GM18511 (cell line): Measurements from ENCODE around the gene SMC3.
"Not testable (repeated sequence)": the region's sequence is repeated elsewhere in the genome, so short reads cannot be mapped to it uniquely, and the experiment has no call there.

ENCODE experiments used
- ATAC-seq: cut with Tn5 transposase; IDR thresholded peaks from one replicate; pipeline ENCODE4 v1.9.1; 2021; ENCODE audit warnings: mild to moderate bottlenecking, moderate library complexity; ENCODE audit not compliant: unreplicated experiment

SMC3 gene

GRCh38 chr10:110620398-110620719, 52.9 kb downstream of the SMC3 start:
- no peak for ATAC-seq

DNA sequence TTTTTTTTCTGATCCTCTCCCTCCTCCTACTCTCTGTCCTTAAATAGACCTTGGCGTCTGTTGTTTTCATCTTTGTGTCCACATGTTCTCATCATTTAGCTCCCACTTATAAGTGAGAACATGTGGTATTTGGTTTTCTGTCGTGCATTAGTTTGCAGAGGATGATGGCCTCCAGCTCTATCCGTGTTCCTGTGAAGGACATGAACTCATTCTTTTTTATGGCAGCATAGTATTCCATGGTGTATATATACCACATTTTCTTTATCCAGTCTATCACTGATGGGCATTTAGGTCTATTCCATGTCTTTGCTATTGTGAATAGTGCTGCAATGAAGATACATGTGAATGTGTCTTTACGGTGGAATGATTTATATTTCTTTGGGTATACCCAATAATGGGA, 55.8 kb downstream of the SMC3 start:
- ATAC-seq: not testable (repeated sequence)

DNA sequence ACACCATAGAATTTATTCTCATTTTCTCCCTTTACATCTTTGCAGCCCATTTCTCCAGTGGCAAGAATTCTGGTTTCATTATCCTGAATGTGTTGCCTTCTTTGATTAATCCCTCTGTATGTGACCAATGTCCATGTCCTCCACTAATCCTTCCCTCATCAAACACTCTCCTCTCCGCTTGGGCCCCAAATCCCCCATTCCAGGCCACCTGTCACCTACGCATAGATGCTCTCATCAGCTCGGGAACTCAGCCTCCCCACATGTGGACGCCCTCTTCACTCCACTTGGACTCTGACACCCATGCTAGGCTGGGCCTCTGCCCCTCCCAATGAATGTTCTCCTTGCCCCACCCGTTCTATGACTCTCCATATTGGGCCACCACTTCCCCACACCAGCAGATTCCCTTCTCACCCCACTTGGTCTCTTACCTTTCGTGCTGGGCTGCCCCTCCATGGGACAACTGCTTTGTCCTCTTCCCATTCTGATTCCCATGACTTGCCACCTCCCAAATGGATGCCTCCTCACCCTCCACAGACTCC, 57.9 kb downstream of the SMC3 start:
- ATAC-seq: no peak

DNA sequence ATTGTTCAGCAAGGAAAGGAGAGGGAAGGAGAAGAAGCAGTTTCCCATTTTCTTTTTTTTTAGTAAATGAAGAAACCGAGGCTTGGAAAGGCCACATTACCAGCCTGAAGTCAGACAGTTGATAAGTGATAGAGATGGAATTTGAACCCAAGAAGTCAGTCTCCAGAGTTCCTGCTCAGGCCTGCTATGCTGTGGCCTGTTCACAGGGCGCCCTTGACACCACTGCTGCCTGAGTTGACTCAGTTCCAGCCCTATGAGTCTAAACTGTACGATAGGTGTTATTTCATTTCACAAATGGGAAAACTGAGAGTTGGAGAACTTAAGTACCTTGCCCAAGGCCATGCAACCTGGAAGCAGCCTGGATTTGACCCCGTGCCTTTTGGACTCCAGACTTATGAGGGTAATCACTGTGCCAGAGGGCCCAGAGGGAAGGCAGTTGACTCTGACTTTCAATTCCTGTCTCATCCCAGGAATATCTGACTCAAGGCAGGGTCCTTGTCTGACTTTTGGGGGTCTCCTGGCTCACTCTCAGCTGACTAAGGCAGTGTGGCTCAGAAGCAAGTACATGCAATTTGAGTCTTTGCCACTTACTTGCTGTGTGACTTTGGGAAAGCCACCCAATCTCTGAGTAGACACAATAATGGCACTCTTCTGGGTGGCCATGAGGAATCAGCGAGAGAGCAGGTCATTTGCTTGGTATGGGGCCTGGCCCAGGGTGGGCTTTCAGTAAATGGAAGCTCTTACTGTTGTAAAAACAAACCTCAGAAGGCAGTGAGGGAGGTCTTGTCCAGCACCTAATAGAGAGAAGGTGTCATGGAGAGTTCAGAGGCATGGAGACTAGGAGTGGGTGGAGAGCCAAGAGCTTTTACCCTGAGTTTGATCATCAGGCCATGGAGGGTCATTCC, 58.7 kb downstream of the SMC3 start:
- ATAC-seq: no peak

DNA sequence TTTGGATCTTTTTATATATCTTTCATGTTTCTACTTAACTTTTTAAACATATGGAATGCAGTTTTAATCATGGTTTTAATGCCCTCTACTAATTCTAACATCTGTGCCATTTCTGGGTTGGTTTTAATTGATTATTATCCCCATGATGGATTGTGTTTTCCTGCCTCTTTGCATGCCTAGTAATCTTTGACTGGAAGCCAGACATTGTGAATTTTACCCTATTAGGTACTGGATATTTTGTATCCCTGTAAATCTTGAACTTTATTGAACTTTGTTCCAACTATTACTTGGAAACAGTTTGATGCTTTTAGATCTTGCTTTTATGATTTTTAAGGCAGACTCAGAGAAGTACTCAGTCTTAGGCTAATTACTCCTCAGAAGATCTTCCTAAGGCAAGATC, 60.7 kb downstream of the SMC3 start:
- no peak for ATAC-seq

GRCh38 chr10:110629680-110630191, 62.2 kb downstream of the SMC3 start:
- no peak for ATAC-seq

- no peak for ATAC-seq
Observed at GRCh38 chr10:110631934-110632333, 64.4 kb downstream of the SMC3 start.

GRCh38 chr10:110632591-110633215, 65.2 kb downstream of the SMC3 start:
- no peak for ATAC-seq

- ATAC-seq: no peak
Observed at GRCh38 chr10:110634527-110635209, 67.2 kb downstream of the SMC3 start.

- ATAC-seq: no peak
Observed at GRCh38 chr10:110636572-110636931, 69.1 kb downstream of the SMC3 start.

DNA sequence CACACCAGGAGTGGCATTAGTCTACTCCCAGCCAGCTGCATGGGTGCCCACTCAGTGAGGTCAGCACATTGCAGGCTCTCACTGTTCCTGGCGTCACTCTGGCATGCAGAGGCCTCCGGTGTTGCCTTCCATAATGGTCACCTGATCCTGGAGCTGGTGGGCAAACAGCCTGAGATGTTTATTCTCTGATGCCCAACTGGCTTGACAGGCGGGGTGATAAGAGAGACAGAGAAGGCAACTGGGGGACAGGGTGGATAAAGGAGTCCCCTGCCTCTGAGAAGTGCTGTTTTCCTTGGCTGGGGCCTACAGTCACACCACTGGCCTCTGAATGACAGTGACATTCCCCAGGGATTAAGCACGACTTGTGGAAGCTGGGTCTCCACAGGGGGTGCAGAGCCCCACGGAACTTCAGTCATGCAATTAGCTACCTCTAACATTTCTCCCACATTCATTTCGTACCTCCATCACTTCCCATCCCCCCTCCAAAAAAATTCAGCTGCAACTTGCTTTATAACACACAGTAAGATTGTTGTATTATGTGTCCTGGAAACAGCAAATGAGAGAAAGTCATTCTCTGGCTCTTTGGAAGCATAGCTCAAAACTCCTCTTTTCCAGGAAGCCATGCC, 69.5 kb downstream of the SMC3 start:
- no peak for ATAC-seq

DNA sequence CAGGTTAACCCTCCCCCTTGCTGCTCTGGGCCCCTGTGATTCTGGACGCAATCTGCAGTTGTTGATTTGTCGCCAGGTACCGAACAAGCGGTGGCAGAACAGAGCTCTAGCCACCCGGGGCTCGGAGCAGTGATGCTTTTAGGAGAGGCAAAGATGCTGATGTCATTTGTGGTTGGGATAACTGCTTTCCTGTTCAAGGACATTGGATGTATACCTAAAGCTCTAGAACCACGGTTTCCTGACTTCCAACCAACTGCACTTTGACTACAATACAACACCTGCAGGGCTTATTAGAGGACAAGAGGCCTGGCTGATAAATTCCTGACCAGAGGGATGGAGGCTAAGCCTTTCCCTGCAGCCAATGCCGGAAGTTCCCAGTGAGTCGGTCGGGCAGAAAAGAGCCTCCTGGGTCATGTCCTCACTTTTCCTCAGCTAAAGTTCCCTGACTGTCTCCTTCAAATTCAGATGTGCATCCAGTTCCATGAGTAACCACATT, 70.1 kb downstream of the SMC3 start:
- no peak for ATAC-seq

GRCh38 chr10:110638319-110638718, 70.8 kb downstream of the SMC3 start:
- ATAC-seq: no peak

GRCh38 chr10:110639046-110639445, 71.6 kb downstream of the SMC3 start:
- not testable (repeated sequence) for ATAC-seq

- ATAC-seq: not testable (repeated sequence)
Observed at GRCh38 chr10:110639858-110640257, 72.4 kb downstream of the SMC3 start.

GRCh38 chr10:110641256-110641655, 73.8 kb downstream of the SMC3 start:
- no peak for ATAC-seq

- no peak for ATAC-seq
Observed at GRCh38 chr10:110642204-110643034, 74.9 kb downstream of the SMC3 start.

- no peak for ATAC-seq
Observed at GRCh38 chr10:110643035-110643652, 75.6 kb downstream of the SMC3 start.
